Measurements from ENCODE around the gene UBE2Q1.

Gene UBE2Q1

GRCh38 chr1:154557939-154558719, at the start of gene UBE2Q1:
UBE2Q1 (minus strand) TSS chr1:154558662; CDS start chr1:154558553, 109 bp downstream.
- TF ChIP-seq GATA2 (IDR thresholded peaks at IDR 0.05; ENCODE audit: low read depth, low read length) (no peak), GATA3 (IDR thresholded peaks at IDR 0.05; ENCODE audit: low read depth, low read length) (no peak)

GRCh38 chr1:154607609-154608396, 49.3 kb upstream of the UBE2Q1 start, which contains the start of gene ADAR:
ADAR (minus strand) TSS chr1:154608186; CDS start chr1:154608006, 180 bp downstream.
- TF ChIP-seq GATA2 (IDR thresholded peaks at IDR 0.05; ENCODE audit: low read depth, low read length) (no peak), GATA3 (IDR thresholded peaks at IDR 0.05; ENCODE audit: low read depth, low read length) (no peak)

- TF ChIP-seq GATA3 (IDR thresholded peaks at IDR 0.05; ENCODE audit: low read depth, low read length) = no peak
- TF ChIP-seq GATA2 (IDR thresholded peaks at IDR 0.05; ENCODE audit: low read depth, low read length) = no peak
These were observed 48.7 kb upstream of the UBE2Q1 start for GRCh38 chr1:154607106-154607608.

- TF ChIP-seq GATA2 (IDR thresholded peaks at IDR 0.05; ENCODE audit: low read depth, low read length) = no peak
- no peak for TF ChIP-seq GATA3 (IDR thresholded peaks at IDR 0.05; ENCODE audit: low read depth, low read length)
These were observed 47.1 kb upstream of the UBE2Q1 start for GRCh38 chr1:154605534-154605933.

GRCh38 chr1:154603317-154603716, 44.9 kb upstream of the UBE2Q1 start:
- TF ChIP-seq GATA3 (IDR thresholded peaks at IDR 0.05; ENCODE audit: low read depth, low read length) (no peak), GATA2 (IDR thresholded peaks at IDR 0.05; ENCODE audit: low read depth, low read length) (no peak)

GRCh38 chr1:154599658-154600057, 41.2 kb upstream of the UBE2Q1 start:
- TF ChIP-seq GATA3 (IDR thresholded peaks at IDR 0.05; ENCODE audit: low read depth, low read length) (no peak), GATA2 (IDR thresholded peaks at IDR 0.05; ENCODE audit: low read depth, low read length) (no peak)

- TF ChIP-seq GATA2 (IDR thresholded peaks at IDR 0.05; ENCODE audit: low read depth, low read length) = no peak
- no peak for TF ChIP-seq GATA3 (IDR thresholded peaks at IDR 0.05; ENCODE audit: low read depth, low read length)
These were observed 40.6 kb upstream of the UBE2Q1 start for GRCh38 chr1:154598871-154599635.

- TF ChIP-seq GATA2 (IDR thresholded peaks at IDR 0.05; ENCODE audit: low read depth, low read length) = no peak
- TF ChIP-seq GATA3 (IDR thresholded peaks at IDR 0.05; ENCODE audit: low read depth, low read length) = no peak
These were observed 37.2 kb upstream of the UBE2Q1 start for GRCh38 chr1:154595621-154596020.

GRCh38 chr1:154594811-154595210, 36.3 kb upstream of the UBE2Q1 start:
- TF ChIP-seq GATA2 (IDR thresholded peaks at IDR 0.05; ENCODE audit: low read depth, low read length) = no peak
- TF ChIP-seq GATA3 (IDR thresholded peaks at IDR 0.05; ENCODE audit: low read depth, low read length) = no peak

- TF ChIP-seq GATA2 (IDR thresholded peaks at IDR 0.05; ENCODE audit: low read depth, low read length) = no peak
- TF ChIP-seq GATA3 (IDR thresholded peaks at IDR 0.05; ENCODE audit: low read depth, low read length) = no peak
These were observed 34.9 kb upstream of the UBE2Q1 start for GRCh38 chr1:154593390-154593789.

- TF ChIP-seq GATA3 (IDR thresholded peaks at IDR 0.05; ENCODE audit: low read depth, low read length) = no peak
- no peak for TF ChIP-seq GATA2 (IDR thresholded peaks at IDR 0.05; ENCODE audit: low read depth, low read length)
These were observed 32.7 kb upstream of the UBE2Q1 start for GRCh38 chr1:154591206-154591605.

- no peak for TF ChIP-seq GATA3 (IDR thresholded peaks at IDR 0.05; ENCODE audit: low read depth, low read length)
- TF ChIP-seq GATA2 (IDR thresholded peaks at IDR 0.05; ENCODE audit: low read depth, low read length) = no peak
These were observed 32.3 kb upstream of the UBE2Q1 start for GRCh38 chr1:154590756-154591155.

GRCh38 chr1:154589780-154590179, 31.3 kb upstream of the UBE2Q1 start:
- TF ChIP-seq GATA2 (IDR thresholded peaks at IDR 0.05; ENCODE audit: low read depth, low read length) (no peak), GATA3 (IDR thresholded peaks at IDR 0.05; ENCODE audit: low read depth, low read length) (no peak)

- TF ChIP-seq GATA2 (IDR thresholded peaks at IDR 0.05; ENCODE audit: low read depth, low read length) (no peak), GATA3 (IDR thresholded peaks at IDR 0.05; ENCODE audit: low read depth, low read length) (no peak)
These were observed 28.2 kb upstream of the UBE2Q1 start for GRCh38 chr1:154586641-154587040.
